GM18517 (cell line): ENCODE measurements around the gene ZNF81.
"Not testable (repeated sequence)": the region's sequence is repeated elsewhere in the genome, so short reads cannot be mapped to it uniquely, and the experiment has no call there.

Experiments
- ATAC-seq: cut with Tn5 transposase; IDR thresholded peaks from one replicate; pipeline ENCODE4 v1.9.1; 2021; ENCODE audit warnings: mild to moderate bottlenecking, moderate library complexity; ENCODE audit not compliant: unreplicated experiment

The ZNF81 gene

GRCh38 chrX:47836164-47837072 lies at the start of gene ZNF81:
ZNF81 (plus strand) TSS chrX:47836902; CDS start chrX:47846268, 9,366 bp downstream.
- ATAC-seq: peak; percentile 82

DNA sequence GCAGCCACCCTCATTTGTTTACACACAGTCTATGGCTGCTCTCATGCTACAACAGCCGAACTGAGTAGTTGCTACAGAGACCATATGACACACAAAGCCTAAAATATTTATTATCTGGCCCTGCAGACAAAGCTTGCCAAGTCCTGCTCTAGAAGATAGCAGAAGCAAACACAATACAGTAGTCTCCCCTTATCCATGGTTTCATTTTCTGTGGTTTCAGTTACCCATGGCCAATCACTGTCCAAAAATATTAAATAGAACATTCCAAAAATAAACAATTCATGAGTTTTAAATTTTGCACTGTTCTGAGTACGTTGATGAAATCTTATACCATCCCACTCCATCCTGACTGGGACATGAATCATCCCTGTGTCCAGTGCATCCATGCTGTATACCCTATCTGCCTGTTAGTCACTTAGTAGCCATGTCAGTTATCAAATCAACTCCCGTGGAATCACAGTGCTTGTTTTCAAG lies 40.2 kb upstream of the ZNF81 start:
- ATAC-seq: no peak

- ATAC-seq: no peak
Measured at GRCh38 chrX:47797084-47797483, 39.6 kb upstream of the ZNF81 start.

DNA sequence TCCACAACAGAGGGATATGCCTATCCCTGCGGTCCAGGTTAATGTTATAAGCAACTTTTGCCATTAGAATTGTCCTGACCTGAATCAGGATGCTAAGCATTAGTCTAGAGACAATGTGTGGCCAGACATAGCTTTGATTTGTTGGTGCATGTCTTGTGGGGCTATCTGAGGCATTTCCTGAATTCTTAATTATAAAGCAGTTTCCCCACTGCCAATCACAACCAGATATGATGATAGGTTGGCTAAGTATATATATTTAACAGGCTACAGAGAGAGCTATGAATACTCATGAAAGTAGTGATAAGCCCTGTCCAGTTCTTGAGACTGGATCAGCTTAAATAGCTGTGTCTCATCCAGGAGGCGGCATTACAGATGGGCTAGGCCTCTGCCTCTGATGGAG lies 37.8 kb upstream of the ZNF81 start:
- no peak for ATAC-seq

DNA sequence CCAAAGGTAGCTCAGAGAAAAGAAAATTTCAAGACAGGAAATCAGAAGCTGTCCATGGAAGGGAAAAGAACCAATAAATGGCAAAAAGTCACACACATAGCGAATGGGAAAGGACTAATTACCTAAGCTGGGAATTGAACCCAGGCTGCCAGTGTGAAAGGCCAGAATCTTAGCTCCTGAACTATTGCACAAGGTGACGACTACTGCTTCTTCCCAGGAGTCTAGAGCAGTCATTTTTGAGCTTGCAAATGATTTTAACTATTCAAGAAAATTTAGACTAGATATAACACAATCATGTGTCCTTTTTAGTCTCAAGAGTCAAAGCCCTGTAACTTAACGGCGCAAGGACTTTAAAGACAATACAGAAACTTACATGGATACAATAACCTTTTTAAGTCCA lies 34.1 kb upstream of the ZNF81 start:
- no peak for ATAC-seq

- not testable (repeated sequence) for ATAC-seq
Measured at GRCh38 chrX:47803103-47803502, 33.6 kb upstream of the ZNF81 start.

DNA sequence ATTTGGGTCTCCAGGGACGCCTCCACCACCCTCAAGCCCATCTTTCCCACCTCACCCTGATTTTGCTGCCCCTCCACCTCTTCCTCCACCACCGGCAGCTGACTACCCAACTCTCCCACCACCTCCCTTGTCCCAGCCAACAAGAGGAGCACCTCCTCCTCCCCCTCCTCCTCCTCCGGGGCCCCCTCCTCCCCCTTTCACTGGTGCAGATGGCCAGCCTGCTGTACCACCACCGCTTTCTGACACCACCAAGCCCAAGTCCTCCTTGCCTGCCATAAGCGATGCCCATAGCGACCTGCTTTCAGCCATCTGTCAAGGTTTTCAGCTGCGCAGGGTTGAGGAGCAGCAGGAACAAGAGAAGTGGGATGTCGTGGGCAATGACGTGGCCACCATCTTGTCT lies 32.4 kb upstream of the ZNF81 start:
- no peak for ATAC-seq

DNA sequence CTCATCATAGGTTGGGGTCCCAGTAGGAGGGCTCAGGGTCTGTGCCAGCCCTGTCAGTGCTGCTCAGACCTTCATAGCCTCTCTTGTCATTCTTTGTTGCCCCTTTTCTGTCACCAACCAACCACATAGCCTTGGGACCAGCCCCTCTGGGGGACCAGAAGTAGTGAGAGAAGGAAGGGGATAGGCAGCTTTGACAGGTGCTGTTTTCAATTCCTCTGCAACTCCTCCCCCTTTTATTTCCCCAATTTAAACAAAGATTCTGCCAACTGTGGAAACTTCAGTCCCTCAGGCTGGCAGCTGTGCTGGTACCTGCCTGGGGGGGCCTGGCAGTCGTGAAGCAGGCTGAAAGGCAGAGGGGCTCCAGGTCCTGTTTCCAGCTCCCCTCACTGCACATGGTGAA lies 30.9 kb upstream of the ZNF81 start:
- not testable (repeated sequence) for ATAC-seq

DNA sequence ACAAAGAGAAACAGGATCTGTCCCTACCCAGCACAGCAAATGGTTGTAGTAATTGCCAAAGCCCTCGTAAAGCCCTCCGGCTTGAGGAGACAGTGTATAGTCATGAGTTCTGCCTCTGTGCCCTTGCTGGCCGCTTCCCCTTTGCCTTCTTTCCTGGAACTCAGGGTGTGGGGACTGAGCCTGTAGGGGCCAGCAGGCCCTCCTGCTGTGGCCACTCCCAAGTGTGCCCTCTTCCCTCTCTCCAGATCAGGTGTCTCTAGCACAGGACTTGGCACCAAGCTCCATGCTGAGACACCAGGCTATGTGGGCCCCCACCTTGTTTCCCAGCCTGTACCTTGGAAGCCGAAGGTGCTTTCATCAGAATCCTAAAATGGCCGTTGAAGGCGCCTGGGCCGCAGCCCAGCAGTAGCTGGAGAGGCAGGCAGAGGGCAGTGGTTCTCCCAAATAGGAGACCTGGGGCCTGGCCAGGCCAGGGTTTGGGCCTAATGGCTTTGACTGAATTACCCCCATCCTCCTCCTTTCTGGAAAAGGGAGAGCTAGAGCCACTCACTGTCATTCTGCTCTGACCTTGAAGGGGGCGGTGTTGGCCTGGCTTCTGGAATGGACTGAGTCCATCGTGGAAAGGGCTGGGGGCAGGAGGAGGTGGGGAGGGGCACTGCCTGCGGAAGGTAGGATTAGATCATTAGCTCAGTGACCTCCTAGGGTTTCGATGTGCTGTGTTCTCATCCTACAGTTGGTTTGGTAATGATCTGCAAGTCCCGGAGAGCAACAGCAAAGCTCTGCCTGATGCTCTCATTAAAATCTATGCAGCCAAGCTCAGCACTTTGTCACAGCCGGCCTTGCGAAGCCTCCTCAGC lies 30.1 kb upstream of the ZNF81 start:
- not testable (repeated sequence) for ATAC-seq

GRCh38 chrX:47807272-47807538 lies 29.5 kb upstream of the ZNF81 start:
- not testable (repeated sequence) for ATAC-seq

- ATAC-seq: no peak
Measured at GRCh38 chrX:47807548-47807947, 29.2 kb upstream of the ZNF81 start.

DNA sequence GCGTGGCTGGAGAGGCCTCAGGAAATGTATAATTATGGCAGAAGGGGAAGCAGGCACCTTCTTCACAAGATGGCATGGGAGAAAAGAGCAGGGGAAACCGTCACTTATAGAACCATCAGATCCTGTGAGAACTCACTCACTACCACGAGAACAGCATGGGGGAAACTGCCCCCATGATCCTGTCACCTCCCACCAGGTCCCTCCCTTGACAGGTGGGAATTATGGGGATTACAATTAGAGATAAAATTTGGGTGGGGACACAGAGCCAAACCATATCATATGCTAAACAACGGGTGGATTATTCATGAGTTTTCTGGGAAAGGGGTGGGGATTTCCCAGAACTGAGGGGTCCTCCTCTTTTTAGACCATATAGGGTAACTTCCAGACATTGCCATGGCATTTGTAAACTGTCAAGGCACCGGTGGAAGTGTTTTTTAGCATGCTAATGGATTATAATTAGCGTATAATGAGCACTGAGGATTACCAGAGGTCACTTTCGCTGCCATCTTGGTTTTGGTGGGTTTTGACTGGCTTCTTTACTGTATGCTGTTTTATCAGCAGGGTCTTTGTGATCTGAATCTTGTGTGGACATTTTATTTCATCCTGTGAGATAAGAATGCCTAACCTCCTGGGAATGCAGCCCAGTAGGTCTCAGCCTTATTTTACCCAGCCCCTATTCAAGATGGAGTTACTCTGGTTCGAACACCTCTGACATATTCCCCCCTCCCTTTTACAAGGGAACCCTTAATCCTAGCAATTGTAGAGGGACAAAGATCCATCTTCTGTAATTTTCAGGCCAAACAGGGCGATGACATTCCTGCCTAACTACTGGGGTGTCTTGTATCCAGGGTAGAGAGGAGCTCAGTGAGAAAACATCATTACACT lies 27.6 kb upstream of the ZNF81 start:
- no peak for ATAC-seq

GRCh38 chrX:47814851-47815250 lies 21.9 kb upstream of the ZNF81 start:
- ATAC-seq: no peak

DNA sequence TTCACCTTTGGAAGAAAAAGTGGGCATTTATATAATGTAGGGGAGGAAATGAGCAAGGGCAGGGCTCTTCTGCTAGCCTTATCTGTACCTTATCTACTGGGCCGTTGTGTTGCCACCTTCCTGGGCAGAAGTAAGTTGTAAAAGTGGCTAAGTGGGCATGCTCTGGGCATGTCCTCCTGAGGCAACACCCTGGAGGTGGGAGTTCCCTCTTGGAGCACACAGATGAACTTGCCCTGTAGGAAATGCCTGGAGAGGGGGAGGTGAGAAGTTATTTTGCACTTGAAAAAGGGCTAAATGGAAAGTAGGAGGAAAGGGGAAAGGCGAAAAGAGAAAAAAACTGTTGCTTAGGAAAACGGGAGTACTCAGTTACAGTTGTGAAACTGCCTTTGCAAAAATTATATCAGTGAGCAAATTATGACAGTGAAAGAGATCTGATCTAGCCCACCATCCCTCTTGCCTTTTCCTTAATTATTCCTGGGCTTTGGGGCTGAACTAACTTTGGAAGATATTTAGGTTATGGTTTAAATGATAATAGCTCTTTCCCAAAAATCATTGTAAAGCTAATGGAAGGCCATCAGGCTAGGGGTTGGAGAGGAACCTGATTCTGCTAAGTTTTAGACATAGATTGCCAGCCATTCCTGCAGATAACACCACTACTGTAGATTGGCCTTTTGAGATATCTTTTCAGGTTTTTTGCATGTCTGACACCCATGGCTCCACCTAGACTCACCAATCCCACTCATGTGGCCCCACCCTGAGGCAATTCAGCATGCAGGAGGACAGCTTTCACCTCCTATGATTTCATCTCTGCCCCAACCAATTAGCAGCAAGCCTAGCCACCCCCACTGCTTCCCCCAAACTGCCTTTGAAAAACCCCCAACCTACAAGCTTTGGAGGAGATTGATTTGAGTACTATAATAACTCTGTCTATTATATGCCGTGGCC lies 20.5 kb upstream of the ZNF81 start:
- no peak for ATAC-seq

- no peak for ATAC-seq
Measured at GRCh38 chrX:47817421-47817820, 19.3 kb upstream of the ZNF81 start.

- no peak for ATAC-seq
Measured at GRCh38 chrX:47817897-47818296, 18.8 kb upstream of the ZNF81 start.

- ATAC-seq: no peak
Measured at GRCh38 chrX:47828984-47829383, 7.7 kb upstream of the ZNF81 start.

DNA sequence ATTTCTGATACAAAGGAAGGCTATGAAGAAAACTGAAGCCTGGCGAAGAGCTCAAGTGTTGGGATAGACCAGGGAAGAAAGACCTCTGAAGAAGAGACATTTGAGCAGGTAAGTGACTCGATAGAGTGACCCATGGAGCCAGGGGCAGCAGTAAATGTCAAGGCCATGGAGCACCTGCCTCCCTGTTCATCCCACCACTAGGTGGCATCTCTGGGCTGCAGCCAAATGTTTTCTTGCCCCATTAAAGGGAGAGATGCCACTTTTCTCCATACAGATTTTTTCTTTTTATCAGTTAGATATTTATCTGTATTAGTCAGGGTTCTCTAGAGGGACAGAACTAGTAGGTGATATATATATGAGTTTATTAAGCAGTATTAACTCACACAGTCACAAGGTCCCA lies 4.9 kb upstream of the ZNF81 start:
- no peak for ATAC-seq

- no peak for ATAC-seq
Measured at GRCh38 chrX:47838361-47838760, 1.7 kb downstream of the ZNF81 start.

GRCh38 chrX:47840111-47840510 lies 3.4 kb downstream of the ZNF81 start:
- ATAC-seq: no peak
